Neutrophil (primary cell): ENCODE results near the gene TAF12.
A peak's percentile ranks its signal among the peaks of the same experiment; 100 is the strongest.

Experiments
- H3K27ac ChIP-seq: fragments of 200-600 bp; sonication (generic); 2 replicates; pipeline ENCODE4 v1.5.1; 2016; ENCODE audit warnings: mild to moderate bottlenecking, moderate library complexity
- H3K27me3 ChIP-seq: fragments of 200-600 bp; sonication (generic); 2 replicates; pipeline ENCODE4 v1.6.0; 2016; ENCODE audit warnings: mild to moderate bottlenecking
- H3K36me3 ChIP-seq: fragments of 200-600 bp; sonication (generic); 2 replicates; pipeline ENCODE4 v1.5.1; 2017
- H3K4me1 ChIP-seq, 2 experiments: fragments of 200-600 bp in 1 of 2; sonication (generic) in 1 of 2; 1 replicate in 1 of 2; 2 replicates in 1 of 2; pipeline versions ENCODE4 v1.5.1 to v1.6.1; 2013 to 2016; ENCODE audit warnings: low read depth in 1 of 2, low read length in 1 of 2, mild to moderate bottlenecking in 1 of 2, moderate library complexity in 1 of 2; ENCODE audit not compliant: control insufficient read depth in 1 of 2, insufficient read depth in 1 of 2
- H3K4me3 ChIP-seq, 2 experiments: fragments of 200-600 bp in 1 of 2; sonication (generic) in 1 of 2; 1 replicate in 1 of 2; 2 replicates in 1 of 2; pipeline ENCODE4 v1.5.1; 2013 to 2016; ENCODE audit warnings: low read depth in 1 of 2, low read length in 1 of 2, mild to moderate bottlenecking in 1 of 2, moderate library complexity in 1 of 2
- H3K9me3 ChIP-seq: fragments of 200-600 bp; sonication (generic); 2 replicates; pipeline ENCODE4 v1.5.1; 2016
- TF ChIP-seq, protein P1 (sequence below): fragments of 200-600 bp; sonication (generic); IDR thresholded peaks from 2 replicates; pipeline ENCODE4 v1.5.1; 2016; ENCODE audit warnings: antibody characterized with exemption

TAF12 gene

DNA sequence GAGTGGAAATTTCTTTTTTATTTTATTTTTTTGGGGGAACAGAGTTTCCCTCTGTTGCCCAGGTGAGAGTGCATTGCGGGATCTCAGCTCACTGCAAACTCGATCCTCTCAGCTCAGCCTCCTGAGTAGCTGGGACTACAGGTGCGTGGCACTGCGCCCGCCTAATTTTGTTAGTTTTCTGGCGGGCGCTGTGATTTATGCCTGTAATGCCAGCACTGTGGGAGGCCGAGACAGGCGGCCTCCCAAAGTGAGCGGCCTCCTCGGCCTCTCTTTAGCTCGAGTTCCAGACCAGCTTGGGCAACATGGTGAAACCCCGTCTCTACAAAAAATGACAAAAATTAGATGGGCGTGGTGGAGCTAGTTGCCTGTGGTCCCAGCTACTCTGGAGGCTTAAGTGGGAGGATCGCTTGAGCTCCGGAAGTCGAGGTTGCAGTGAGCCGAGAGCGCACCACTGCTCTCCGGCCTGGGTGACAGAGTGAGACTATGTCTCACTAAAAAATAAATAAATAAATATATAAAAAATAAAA is 28.4 kb upstream of the TAF12 start:
- no peak overlapping the region for H3K27ac ChIP-seq
- TF ChIP-seq, protein P1, sequence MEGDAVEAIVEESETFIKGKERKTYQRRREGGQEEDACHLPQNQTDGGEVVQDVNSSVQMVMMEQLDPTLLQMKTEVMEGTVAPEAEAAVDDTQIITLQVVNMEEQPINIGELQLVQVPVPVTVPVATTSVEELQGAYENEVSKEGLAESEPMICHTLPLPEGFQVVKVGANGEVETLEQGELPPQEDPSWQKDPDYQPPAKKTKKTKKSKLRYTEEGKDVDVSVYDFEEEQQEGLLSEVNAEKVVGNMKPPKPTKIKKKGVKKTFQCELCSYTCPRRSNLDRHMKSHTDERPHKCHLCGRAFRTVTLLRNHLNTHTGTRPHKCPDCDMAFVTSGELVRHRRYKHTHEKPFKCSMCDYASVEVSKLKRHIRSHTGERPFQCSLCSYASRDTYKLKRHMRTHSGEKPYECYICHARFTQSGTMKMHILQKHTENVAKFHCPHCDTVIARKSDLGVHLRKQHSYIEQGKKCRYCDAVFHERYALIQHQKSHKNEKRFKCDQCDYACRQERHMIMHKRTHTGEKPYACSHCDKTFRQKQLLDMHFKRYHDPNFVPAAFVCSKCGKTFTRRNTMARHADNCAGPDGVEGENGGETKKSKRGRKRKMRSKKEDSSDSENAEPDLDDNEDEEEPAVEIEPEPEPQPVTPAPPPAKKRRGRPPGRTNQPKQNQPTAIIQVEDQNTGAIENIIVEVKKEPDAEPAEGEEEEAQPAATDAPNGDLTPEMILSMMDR: no peak

DNA sequence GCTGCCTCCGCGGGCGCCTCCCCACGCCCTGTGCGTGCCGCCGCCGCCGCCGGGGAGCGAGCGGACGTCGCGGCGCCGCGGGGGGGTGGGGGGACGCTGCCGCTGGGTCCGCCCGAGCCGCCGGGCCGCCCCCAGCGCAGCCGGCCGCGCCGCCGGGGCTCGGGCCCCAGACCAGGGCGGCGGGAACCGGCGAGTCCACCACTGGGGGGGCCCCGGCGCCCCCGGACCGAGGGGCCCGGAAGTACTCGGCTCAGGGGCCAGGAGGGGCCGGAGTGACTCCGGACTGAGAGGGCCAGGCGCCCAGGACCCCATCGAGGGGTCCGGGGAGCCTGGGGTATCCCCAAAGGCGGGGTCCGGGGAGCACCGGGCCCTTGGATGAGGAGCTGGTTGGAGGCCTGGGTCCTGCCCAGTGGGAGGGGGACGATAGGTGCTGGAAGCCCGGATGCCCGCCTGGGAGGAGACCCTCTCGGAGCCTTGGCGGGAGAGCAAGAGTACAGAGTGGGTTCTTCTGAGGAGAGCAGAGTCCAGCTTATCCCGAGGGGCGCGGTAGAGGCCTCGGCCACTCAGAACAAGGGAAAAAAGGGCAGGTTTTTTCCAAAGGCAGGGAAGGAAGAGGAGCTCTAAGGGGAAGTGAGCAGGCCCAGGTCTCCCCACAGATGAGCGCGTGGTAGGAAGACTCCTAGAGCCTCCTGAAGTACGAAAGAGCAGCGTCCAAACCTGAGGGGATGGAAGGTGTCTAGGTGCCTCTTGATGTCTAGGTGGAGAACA is 26.3 kb upstream of the TAF12 start:
- Histone ChIP-seq H3K27me3 (no peaks in the 10 kb centered on the region), H3K27ac (peak overlapping the region; percentile 96), H3K4me1 (peaks cover 25 to 30% of the 10 kb centered on the region in 2 experiments), H3K4me3 (peak overlapping the region; percentile 85 to 93), H3K9me3 (no peaks in the 10 kb centered on the region), H3K36me3 (no peaks in the 10 kb centered on the region)
- TF ChIP-seq, protein P1: no peak

More for the DNA sequence above, 28.4 kb upstream of the TAF12 start:
- Histone ChIP-seq H3K4me1 (peaks cover 24 to 25% of the 10 kb centered on the region in 2 experiments), H3K9me3 (no peaks in the 10 kb centered on the region), H3K4me3 (no peak overlapping the region), H3K27me3 (no peaks in the 10 kb centered on the region), H3K36me3 (no peaks in the 10 kb centered on the region)

DNA sequence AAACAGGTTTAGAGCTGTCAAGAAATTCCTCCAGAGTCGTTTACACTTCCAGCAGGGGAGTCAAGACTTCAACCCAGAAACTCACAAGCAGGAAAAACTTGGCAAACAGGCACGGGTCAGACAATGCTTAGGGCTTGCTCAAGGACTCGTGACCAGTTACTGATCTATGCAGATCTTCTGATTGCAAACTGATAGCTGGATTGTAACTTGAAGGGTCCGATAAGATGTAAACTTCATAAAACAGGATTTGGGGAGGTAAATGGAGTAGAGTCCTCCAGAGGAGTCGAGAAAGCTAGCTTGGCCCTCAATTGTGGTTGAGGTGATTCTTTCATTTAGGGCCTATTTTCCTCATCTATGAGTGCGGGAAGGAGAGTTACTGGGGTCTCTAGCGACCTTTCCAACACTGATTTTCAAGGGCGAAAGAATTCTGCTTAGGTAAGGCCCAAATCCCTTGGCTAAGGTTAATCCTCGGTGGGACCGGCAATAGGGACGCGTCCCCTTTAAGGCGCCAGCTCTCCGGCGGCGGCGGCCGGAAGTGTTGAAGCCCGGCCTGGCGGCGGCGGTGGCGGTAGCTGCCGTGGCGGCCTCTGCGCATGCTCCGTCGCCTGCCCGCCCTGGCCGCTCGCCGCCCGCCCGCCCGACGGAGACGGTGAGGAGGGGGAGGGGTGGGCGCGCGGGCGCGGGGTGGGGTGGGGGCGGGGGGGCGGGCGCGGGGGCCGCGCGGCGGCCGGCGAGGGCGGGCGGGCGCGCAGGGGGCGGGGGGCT is 25.5 kb upstream of the TAF12 start, which contains the start of gene GMEB1:
Gene GMEB1 (plus strand): TSS at position 594 of the 765 bp plus-strand sequence. CDS start 14,829 bp downstream, outside the sequence.
- H3K4me1 ChIP-seq: peaks cover 25 to 30% of the 10 kb centered on the region in 2 experiments
- H3K9me3 ChIP-seq: no peaks in the 10 kb centered on the region
- TF ChIP-seq, protein P1: peak; percentile 77
- H3K27me3 ChIP-seq: no peaks in the 10 kb centered on the region
- H3K27ac ChIP-seq: peak within 1 kb of the TSS; percentile 96
- H3K36me3 ChIP-seq: no peaks in the 10 kb centered on the region
- H3K4me3 ChIP-seq: peak within 1 kb of the TSS; percentile 85 to 93

DNA sequence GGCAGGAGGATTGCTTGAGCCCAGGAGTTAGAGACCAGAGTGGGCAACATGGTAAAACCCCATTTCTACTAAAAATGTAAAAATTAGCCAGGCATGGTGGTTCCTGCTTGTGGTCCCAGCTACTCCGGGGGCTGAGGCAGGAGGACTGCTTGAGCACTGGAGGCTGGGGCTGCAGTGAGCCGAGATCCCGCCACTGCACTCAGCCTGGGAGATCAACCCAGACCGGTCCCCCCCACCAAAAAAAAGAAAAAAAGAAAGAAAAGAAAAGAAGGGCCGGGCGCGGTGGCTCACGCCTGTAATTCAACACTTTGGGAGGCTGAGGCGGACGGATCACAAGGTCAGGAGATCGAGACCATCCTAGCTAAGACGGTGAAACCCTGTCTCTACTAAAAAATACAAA is 23.9 kb upstream of the TAF12 start:
- H3K4me1 ChIP-seq: peaks cover 25 to 30% of the 10 kb centered on the region in 2 experiments
- H3K27ac ChIP-seq: no peak overlapping the region
- TF ChIP-seq, protein P1: no peak
- H3K9me3 ChIP-seq: no peaks in the 10 kb centered on the region
- no peaks in the 10 kb centered on the region for H3K27me3 ChIP-seq
- no peak overlapping the region for H3K4me3 ChIP-seq
- no peaks in the 10 kb centered on the region for H3K36me3 ChIP-seq

DNA sequence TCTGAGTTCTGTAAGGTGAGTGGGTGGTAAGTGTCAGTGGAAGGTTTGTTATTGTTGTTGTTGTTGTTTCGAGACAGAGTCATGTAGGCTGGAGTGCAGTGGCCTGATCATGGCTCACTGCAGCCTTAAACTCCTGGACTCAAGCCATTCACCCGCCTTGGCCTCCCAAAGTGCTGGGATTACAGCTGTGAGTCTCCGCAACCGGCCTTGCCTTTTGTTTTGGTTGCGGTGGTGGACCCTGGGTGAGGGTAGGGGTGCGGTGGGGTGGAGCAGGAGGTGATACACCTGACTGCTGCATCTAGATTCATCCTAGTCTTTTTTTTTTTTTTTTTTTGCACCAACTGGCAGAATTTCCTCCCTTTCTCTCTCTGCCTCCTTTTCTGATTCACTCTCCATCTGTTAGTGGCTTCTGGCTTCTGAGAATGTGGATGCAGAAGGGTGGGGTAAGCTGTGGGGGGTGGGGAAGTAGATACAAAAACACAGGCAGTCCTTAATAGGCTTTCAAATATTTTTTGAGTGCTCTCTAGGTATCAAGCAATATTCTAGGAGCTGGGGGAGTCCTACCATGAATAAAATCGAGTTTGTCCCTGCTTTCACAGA is 21.1 kb upstream of the TAF12 start:
- Histone ChIP-seq H3K4me1 (peaks cover 13 to 15% of the 10 kb centered on the region in 2 experiments), H3K27me3 (no peaks in the 10 kb centered on the region), H3K27ac (no peak overlapping the region), H3K36me3 (no peaks in the 10 kb centered on the region), H3K9me3 (no peaks in the 10 kb centered on the region), H3K4me3 (no peak overlapping the region)
- TF ChIP-seq, protein P1: no peak
